Medulla oblongata (tissue), 1 donor: ENCODE measurements around the gene FBXW8.

Experiments used
- DNase-seq: peaks from one replicate; pipeline ENCODE4 v3.0.0-alpha.2; 2015; ENCODE audit errors: extremely low spot score

FBXW8 gene

DNA sequence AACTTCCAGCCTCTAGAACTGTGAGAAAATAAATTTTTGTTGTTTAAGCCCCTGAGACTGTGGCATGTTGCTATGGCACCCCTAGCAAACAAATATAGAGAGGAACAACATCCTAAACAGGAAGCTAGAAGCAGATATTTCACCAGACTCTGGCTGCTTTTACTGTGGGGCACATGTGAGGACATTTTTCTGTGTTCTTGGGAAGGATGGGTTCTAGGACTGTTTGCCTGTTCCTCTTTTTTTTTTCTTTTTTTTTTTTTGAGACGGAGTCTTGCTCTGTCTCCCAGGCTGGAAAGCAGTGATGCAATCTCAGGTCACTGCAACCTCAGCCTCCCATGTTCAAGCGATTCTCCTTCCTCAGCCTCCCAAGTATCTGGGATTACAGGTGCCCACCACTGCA lies 25.3 kb upstream of the FBXW8 start:
- DNase-seq, result no peak

GRCh38 chr12:116887244-116887643 lies 23.5 kb upstream of the FBXW8 start:
- no peak for DNase-seq

- DNase-seq, result no peak
These were observed 22.9 kb upstream of the FBXW8 start for GRCh38 chr12:116887897-116888296.

GRCh38 chr12:116890330-116890729 lies 20.4 kb upstream of the FBXW8 start:
- no peak for DNase-seq

DNA sequence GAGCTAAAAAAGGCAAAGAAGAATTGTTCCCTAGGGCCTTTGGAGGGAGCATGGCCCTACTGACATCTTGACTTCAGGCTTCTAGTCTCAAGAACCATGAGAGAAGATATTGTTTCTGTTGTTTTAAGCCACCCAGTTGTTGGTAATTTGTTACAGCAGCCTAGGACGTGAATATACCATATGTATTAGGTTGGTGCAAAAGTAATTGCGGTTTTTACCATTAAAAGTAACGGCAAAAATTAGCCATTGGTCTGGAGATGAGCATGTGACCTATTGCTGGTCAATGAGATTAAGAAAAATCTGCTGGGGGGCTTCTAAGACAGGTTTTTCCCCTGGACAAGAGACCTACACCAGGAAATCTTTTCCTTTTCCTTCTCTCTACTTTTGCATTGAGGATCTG lies 19.7 kb upstream of the FBXW8 start:
- no peak for DNase-seq

GRCh38 chr12:116892349-116893140 lies 18.2 kb upstream of the FBXW8 start:
- DNase-seq, result no peak

DNA sequence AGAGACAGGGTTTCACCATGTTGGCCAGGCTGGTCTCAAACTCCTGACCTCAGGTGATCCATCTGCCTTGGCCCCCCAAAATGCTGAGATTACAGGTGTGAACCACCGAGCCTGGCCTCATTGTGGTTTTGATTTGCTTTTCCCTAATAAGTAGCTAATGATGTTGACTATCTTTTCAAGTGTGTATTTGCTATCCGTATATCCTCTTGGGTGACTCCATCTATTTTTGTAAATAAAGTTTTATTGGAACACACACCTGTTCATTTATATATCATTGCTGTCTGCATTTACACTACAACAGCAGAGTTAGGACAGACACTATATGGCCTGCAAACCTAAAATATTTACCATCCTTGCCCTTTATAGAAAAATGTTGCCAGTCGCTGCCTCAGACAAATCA lies 15.8 kb upstream of the FBXW8 start:
- DNase-seq, result no peak

DNA sequence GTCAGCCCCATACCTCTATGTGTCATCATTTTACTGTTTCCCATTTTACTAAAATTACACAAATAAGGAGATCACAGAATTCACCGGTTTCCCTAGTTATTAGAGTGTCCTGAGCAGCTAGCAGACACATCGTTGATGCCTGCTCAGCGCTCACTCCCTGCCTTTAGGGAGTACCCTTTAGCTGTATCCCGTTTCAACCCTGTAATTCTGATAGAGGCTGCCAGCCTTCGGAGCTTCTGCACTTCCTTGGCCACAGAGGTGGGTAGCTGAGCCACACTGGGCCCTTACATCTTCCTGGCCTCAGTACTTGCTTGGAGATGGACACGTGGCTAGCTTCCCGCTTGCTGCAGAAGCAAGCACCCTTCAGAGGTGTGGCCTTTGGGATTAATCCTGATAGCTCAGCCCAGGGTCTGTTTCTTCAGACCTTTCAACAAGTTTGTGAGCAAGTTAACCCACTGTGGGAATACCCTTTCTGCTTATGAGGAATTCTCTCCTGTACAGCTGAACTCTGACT lies 14.3 kb upstream of the FBXW8 start:
- no peak for DNase-seq

- no peak for DNase-seq
These were observed 13.3 kb upstream of the FBXW8 start for GRCh38 chr12:116897476-116897875.

- no peak for DNase-seq
These were observed 12.1 kb upstream of the FBXW8 start for GRCh38 chr12:116898669-116899068.

GRCh38 chr12:116901612-116902011 lies 9.1 kb upstream of the FBXW8 start:
- DNase-seq, result no peak

DNA sequence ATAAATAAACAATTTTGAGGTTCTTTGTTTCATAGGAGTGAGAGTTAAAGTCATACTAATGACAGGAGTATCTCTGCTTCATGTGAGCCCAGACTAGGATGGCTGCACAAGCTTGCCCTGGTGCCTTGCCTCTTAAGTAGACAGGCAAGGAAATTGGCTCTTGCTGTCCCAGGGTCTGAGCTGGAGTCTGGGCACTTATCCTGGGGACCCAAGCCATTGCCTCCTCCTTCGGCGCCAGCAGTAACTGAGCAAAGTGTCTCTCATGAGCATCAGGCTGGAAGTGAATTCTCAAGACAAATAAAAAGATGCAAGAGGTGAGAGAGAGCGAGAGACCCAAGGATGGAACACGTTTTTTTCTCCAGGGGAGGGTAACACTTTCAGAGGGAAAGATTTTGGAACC lies 6.9 kb upstream of the FBXW8 start:
- no peak for DNase-seq

DNA sequence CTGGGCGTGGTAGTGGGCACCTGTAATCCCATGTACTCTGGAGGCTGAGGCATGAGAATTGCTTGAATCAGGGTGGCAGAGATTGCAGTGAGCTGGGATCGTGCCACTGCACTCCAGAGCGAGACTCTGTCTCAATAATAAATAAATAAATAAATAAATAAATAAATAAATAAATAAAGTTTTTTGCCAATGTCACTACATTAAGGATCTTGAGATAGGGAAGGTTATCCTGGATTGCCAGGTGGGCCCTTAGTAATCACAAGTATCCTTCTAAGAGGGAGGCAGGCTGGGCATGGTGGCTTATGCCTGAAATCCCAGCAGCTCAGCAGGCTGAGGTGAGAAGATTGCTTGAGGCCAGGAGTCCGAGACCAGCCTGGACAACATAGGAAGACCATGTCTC lies 4.5 kb upstream of the FBXW8 start:
- no peak for DNase-seq

DNA sequence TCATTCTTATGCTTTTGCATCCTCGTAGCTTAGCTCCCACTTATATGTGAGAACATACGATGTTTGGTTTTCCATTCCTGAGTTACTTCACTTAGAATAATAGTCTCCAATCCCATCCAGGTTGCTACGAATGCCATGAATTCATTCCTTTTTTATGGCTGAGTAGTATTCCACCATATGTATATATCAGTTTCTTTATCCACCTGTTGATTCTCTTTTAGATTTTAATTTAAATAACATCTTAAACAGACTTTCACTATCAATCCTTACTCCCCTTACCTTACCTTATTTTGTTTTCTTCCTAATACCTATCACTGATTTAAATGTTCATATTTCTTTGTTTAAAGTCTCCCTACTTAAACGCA lies 488 bp upstream of the FBXW8 start:
- no peak for DNase-seq

- no peak for DNase-seq
These were observed 4.6 kb downstream of the FBXW8 start for GRCh38 chr12:116915326-116915725.

DNA sequence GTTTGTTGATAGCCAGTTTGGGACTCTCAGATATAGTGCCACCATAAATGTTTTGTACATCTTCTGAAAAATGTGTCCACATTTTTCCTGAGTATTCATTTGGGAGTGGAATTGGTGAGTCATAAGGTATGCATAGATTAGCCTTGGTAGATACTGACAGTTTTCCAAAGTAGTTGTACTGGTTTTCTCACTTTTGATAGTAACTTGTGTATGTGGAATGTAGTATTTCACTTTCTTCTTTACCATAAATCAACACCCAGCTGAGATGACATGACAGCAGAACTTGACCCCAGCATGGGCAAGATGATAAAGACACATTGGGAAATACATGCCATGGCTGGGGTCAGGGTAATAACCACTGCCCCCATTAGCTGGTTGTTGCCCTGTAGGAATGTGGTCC lies 5.4 kb downstream of the FBXW8 start:
- DNase-seq, result no peak

DNA sequence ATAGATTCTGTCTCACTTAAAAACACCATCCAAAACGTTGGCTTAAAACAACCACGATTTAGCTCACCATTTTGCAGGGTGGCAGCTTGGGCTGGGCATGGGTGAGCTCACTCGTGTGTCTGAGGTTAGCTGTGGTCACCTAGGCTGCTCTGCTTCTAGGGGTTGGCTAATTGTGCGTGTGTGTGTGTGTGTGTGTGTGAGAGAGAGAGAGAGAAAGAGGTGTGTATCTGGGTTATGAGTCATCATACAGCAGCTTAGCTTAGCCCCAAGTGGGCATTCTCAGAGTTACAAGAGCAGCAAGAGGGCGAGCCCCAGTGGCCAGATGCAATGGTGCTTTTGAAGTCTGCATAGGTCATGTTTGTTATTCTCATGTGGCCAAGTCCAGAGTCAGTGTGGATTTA lies 6.0 kb downstream of the FBXW8 start:
- no peak for DNase-seq

DNA sequence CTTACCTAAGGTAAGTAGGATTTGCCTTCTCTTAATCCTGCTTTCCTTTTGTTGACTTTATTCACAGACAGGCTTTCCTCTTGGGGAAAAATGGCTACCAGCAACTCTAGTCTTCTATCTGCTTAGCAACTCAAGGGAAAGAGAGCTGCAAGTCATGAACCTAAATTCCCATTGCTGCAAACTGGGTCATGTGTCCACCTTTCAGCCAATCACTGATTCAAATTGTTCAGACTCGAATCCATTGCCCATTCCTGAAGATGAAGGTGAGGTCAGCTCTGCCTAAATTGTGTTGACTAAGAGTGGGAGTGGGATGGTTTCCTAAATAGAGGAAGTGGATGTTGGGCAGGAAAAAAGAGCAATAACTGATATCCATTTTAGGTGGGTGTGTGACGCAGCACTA lies 7.7 kb downstream of the FBXW8 start:
- DNase-seq, result no peak

- DNase-seq, result no peak
These were observed 8.5 kb downstream of the FBXW8 start for GRCh38 chr12:116919247-116919661.

DNA sequence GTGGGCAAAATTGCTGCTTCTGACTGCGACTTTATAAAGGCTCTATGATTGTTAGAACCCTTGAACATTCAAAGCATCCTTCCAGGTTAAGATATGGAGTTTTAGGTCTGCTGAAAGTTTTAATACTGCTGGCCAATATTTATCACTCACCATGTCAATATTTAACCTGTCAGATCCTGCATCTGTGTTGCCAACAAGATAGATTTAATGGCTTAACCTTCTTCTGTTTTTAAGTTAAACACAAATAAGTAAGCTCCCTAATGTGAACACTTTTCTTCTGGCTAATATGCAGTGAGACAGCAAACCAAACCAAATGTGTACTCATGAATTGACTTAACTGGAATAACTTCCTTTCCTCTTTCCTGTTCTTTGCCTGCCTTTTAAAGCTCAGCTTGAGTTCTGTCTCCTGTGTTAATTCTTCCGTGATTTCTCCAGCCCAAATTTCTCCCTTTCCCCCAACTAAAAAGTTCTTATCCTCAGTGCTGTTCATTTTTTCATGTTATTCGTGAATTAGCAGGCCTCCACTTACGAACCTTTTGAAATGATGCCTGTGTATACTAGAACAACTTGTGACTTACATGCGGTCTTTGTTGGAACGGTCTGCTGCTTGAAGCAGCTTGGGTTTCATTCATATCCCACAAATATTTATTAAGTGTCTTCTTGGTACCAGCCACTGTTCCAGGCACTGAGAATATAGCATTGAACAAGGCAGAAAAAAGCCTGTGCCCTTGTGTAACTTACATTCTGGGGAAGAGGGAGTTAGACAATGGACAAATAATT lies 9.1 kb downstream of the FBXW8 start:
- DNase-seq, result no peak

DNA sequence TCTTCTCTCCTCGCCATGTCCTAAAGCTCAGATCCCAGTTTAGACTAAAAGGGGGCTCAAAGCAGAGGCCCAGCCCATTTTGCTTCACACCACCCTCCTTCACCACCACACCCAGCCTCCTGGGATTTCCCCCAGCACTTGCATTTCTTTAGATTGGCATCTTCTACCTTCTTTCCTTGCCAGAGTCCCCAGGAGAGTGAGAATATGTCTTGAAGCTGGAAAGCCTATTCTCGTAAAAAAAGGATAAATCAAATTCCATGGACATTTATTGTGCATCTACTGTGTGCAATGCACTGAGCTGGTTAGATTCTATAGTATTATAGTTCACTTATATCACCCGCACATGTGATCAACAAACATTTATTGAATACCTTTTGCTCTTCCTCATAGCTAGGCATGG lies 10.2 kb downstream of the FBXW8 start:
- no peak for DNase-seq

DNA sequence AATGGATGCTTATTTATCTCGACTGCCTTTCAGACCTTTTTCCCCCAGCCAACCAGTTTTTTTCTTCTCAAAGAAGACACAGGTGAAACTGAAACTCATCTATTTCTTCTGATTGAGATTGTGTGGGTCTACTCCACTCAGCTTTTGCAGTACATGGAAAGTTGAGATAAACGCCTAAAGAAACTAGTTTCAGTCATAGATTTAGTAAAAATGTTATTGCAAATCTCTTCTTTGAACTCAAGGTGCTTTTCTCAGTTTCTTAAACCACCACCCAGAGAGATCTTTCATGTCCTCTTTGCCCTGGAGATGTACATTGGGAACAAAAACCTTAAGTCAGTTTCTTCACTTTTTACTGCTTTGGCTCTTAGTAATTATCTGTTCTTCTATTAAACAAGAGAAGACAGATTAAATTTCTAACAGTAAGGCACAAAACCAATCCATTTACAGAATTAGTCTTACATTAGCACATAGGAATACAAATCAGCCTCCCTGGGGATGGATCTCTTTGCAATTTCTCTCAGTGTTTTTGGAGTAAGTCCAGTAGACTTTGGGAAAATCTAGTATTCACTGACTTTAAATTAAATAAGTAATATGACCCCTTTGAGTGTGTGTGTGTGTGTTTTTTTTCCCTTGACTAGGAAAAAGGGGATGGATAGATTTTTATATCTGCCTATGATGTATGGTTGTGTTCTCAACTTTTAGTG lies 11.6 kb downstream of the FBXW8 start:
- no peak for DNase-seq
